ENCODE results near the gene CADM1. TPM values are rescaled to one million over a fixed set of nuclear protein-coding genes. Genes with fewer than 3 reads are reported as not detected.

Gene CADM1
- total and polyA plus RNA-seq, 9 of the 15 experiments (the other 6 are each of a cell fraction or from before 2014, with no cell fraction given) = 0.42 TPM; not detected in 8

GRCh38 chr11:115418081-115418480 lies 86.1 kb downstream of the CADM1 start (continued):
- no peak for TF ChIP-seq ARID3B (CRISPR knock-in tag; IDR thresholded peaks at IDR 0.05; ENCODE audit: borderline replicate concordance)
- TF ChIP-seq TAF9B (IDR thresholded peaks at IDR 0.05; ENCODE audit: partially characterized antibody) = no peak
- no peak for TF ChIP-seq ZNF12 (CRISPR knock-in tag; IDR thresholded peaks at IDR 0.05)

- Histone ChIP-seq H4K20me1 (replicated peaks; ENCODE audit: control insufficient read depth, insufficient read depth, low read length) (no peaks in the 10 kb centered on the region), H3K27ac (ENCODE audit: extremely low read depth, low read depth, low read length) (no peak overlapping the region), H3K9me3 (replicated peaks; ENCODE audit: control insufficient read depth, insufficient read depth, low read depth, low read length) (no peaks in the 10 kb centered on the region), H3K4me2 (ENCODE audit: insufficient read depth, low read length) (no peak overlapping the region), H3K27me3 (ENCODE audit: control insufficient read depth in 2 of 2, insufficient read depth in 2 of 2, low read length in 2 of 2) (no peaks in the 10 kb centered on the region), H3K9me1 (ENCODE audit: control insufficient read depth, insufficient read depth, low read length) (no peaks in the 10 kb centered on the region), H3K36me3 (ENCODE audit: control insufficient read depth, insufficient read depth, low read length) (no peaks in the 10 kb centered on the region), H3K9ac (ENCODE audit: insufficient read depth in 1 of 2, low read depth in 2 of 2, low read length in 2 of 2) (no peak overlapping the region), H3K79me2 (ENCODE audit: control insufficient read depth, insufficient read depth, low read length) (no peaks in the 10 kb centered on the region), H2AFZ (ENCODE audit: low read depth, low read length) (no peak overlapping the region), H3K4me1 (replicated peaks in 1 of 2; ENCODE audit: control insufficient read depth in 2 of 2, insufficient read depth in 2 of 2, low read length in 2 of 2) (no peaks in the 10 kb centered on the region), H3K4me3 (no peak overlapping the region)
- WGBS (ENCODE audit: insufficient coverage, low coverage, missing lambda C conversion rate) = 0% methylated on average over 1 of the region's 1 CpG
- no peak for DNase-seq (ENCODE audit: extremely low read depth in 1 of 4, low spot score in 3 of 4)
- no TSS peak for BruUV-seq (replicated peaks)
- no peak for ATAC-seq
- no peak for FAIRE-seq
- intact Hi-C loops (cut with micrococcal nuclease) = no loop called here
- POLR2A ChIA-PET = interaction anchor here (0.6 kb wide), 1 partner anchor 1640 kb away, joined by 3 read pairs; no protein-coding TSS in a partner anchor
- CTCF ChIA-PET (ENCODE audit: low intra/inter-chr PET ratio) = no interaction called here
- in situ Hi-C loops (cut with MboI) = no loop called here
- TF ChIP-seq TAL1 (IDR thresholded peaks at IDR 0.05) (no peak), POLR2AphosphoS5 (IDR thresholded peaks at IDR 0.05; ENCODE audit: control insufficient read depth, insufficient read depth, low read depth, low read length) (no peak), ZNF282 (CRISPR knock-in tag; IDR thresholded peaks at IDR 0.05) (no peak), EWSR1 (IDR thresholded peaks at IDR 0.05; ENCODE audit: borderline replicate concordance, low read depth, partially characterized antibody) (no peak), HNRNPUL1 (IDR thresholded peaks at IDR 0.05; ENCODE audit: low read length) (no peak), POU5F1 (IDR thresholded peaks at IDR 0.05; ENCODE audit: borderline replicate concordance, low read depth, low read length, partially characterized antibody) (no peak)
These were observed 93.1 kb downstream of the CADM1 start for GRCh38 chr11:115411120-115411519.

Measured in K562 (cell line).